Endodermal cell (in vitro differentiated cells): ENCODE results near the gene RPTOR. TPM values are rescaled to one million over a fixed set of nuclear protein-coding genes. Genes with fewer than 3 reads are reported as not detected.

ENCODE experiments used
- DNase-seq: peaks from one replicate; pipeline ENCODE4 v3.0.0-alpha.2; 2017
- H3K27ac ChIP-seq: 2 replicates; pipeline ENCODE4 v1.5.1; 2013; ENCODE audit warnings: mild to moderate bottlenecking, low read depth, low read length, moderate library complexity
- H3K27me3 ChIP-seq: 2 replicates; pipeline ENCODE4 v1.6.1; 2013; ENCODE audit warnings: mild to moderate bottlenecking, low read length, moderate library complexity; ENCODE audit not compliant: insufficient read depth, control insufficient read depth, poor library complexity, severe bottlenecking
- H3K36me3 ChIP-seq: 2 replicates; pipeline ENCODE4 v1.7.0; 2013; ENCODE audit warnings: mild to moderate bottlenecking, low read length, moderate library complexity; ENCODE audit not compliant: control insufficient read depth, insufficient read depth
- H3K4me1 ChIP-seq: one replicate; pipeline ENCODE4 v1.7.0; 2013; ENCODE audit warnings: low read length; ENCODE audit not compliant: control insufficient read depth, insufficient read depth
- H3K4me3 ChIP-seq: 2 replicates; pipeline ENCODE4 v1.5.1; 2013; ENCODE audit warnings: mild to moderate bottlenecking, low read length, moderate library complexity
- H3K9ac ChIP-seq: 2 replicates; pipeline ENCODE4 v1.6.1; 2013; ENCODE audit warnings: mild to moderate bottlenecking, low read length, moderate library complexity; ENCODE audit not compliant: poor library complexity, severe bottlenecking; ENCODE audit errors: extremely low read depth
- H3K9me3 ChIP-seq: 2 replicates; pipeline ENCODE4 v1.6.1; 2013; ENCODE audit warnings: mild to moderate bottlenecking, low read length, moderate library complexity; ENCODE audit not compliant: control insufficient read depth
- H3K27ac Mint-ChIP-seq: 2 replicates; pipeline ENCODE4 v1.8.0; 2020; ENCODE audit warnings: mixed read lengths
- H3K27me3 Mint-ChIP-seq: 2 replicates; pipeline ENCODE4 v1.8.0; 2021; ENCODE audit warnings: mild to moderate bottlenecking, mixed read lengths; ENCODE audit not compliant: insufficient read depth
- H3K36me3 Mint-ChIP-seq: 2 replicates; pipeline ENCODE4 v1.8.0; 2020; ENCODE audit warnings: low read depth, mixed read lengths
- H3K4me1 Mint-ChIP-seq: 2 replicates; pipeline ENCODE4 v1.8.0; 2020; ENCODE audit warnings: mixed read lengths
- H3K4me3 Mint-ChIP-seq: 2 replicates; pipeline ENCODE4 v1.8.0; 2020; ENCODE audit warnings: mild to moderate bottlenecking, moderate library complexity, mixed read lengths
- H3K9me3 Mint-ChIP-seq: 2 replicates; pipeline ENCODE4 v1.8.0; 2020; ENCODE audit warnings: mild to moderate bottlenecking, mixed read lengths
- WGBS, 2 experiments: methylation state at CpG; one replicate each; pipeline versions ENCODE4 v1.1.5 to v1.1.7; 2013; ENCODE audit warnings: missing lambda C conversion rate in 2 of 2, mixed read lengths in 1 of 2; ENCODE audit not compliant: insufficient coverage in 1 of 2, insufficient read length in 1 of 2; 5-methylcytosine and 5-hydroxymethylcytosine counted together
- total RNA-seq, 2 donors: library from RNA; stranded (reverse); fragmentation: NEBNext Ultra II Directional in 1 of 2; extraction: Animal tissue kit (Norgen Biotek cat#: 25700) in 1 of 2; gene quantifications; 2 replicates in 1 of 2; 3 replicates in 1 of 2; pipeline ENCODE4 v1.2.1, GENCODE V29; 2021
- TF ChIP-seq, protein P1 (sequence below): fragments of 200-600 bp; sonication (generic); conservative IDR thresholded peaks from 2 replicates; pipeline ENCODE4 v1.5.0; 2021; ENCODE audit warnings: antibody characterized with exemption, mild to moderate bottlenecking

RPTOR gene
- total RNA-seq, 2 donors from 2014 or later, result 45.1 to 53.4 TPM

- WGBS, 2 experiments, result 92 to 93% methylated on average over 10 to 15 of the region's 15 CpGs
- H3K4me1 ChIP-seq, result no peaks in the 10 kb centered on the region
Observed at GRCh38 chr17:80912476-80912875, 367.8 kb downstream of the RPTOR start.

GRCh38 chr17:80913928-80914821 lies 369.5 kb downstream of the RPTOR start:
- Histone ChIP-seq H3K4me3 (no peak overlapping the region), H3K27ac (no peak overlapping the region), H3K4me1 (no peaks in the 10 kb centered on the region), H3K9me3 (peaks cover 41% of the 10 kb centered on the region), H3K9ac (no peak overlapping the region), H3K27me3 (no peaks in the 10 kb centered on the region), H3K36me3 (peaks cover 45% of the 10 kb centered on the region)
- H3K27ac Mint-ChIP-seq, result no peak overlapping the region
- TF ChIP-seq, protein P1, sequence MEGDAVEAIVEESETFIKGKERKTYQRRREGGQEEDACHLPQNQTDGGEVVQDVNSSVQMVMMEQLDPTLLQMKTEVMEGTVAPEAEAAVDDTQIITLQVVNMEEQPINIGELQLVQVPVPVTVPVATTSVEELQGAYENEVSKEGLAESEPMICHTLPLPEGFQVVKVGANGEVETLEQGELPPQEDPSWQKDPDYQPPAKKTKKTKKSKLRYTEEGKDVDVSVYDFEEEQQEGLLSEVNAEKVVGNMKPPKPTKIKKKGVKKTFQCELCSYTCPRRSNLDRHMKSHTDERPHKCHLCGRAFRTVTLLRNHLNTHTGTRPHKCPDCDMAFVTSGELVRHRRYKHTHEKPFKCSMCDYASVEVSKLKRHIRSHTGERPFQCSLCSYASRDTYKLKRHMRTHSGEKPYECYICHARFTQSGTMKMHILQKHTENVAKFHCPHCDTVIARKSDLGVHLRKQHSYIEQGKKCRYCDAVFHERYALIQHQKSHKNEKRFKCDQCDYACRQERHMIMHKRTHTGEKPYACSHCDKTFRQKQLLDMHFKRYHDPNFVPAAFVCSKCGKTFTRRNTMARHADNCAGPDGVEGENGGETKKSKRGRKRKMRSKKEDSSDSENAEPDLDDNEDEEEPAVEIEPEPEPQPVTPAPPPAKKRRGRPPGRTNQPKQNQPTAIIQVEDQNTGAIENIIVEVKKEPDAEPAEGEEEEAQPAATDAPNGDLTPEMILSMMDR, result no peak
- WGBS, 2 experiments, result 84 to 86% methylated on average over 13 to 21 of the region's 21 CpGs
- no peaks in the 10 kb centered on the region for H3K4me1 Mint-ChIP-seq
- peaks cover 28% of the 10 kb centered on the region for H3K9me3 Mint-ChIP-seq
- no peaks in the 10 kb centered on the region for H3K27me3 Mint-ChIP-seq
- H3K4me3 Mint-ChIP-seq, result no peak overlapping the region
- H3K36me3 Mint-ChIP-seq, result peaks cover 72% of the 10 kb centered on the region
- no peak for DNase-seq

More at GRCh38 chr17:80912476-80912875, 367.8 kb downstream of the RPTOR start:
- H3K4me3 Mint-ChIP-seq, result no peak overlapping the region
- peaks cover 28% of the 10 kb centered on the region for H3K9me3 Mint-ChIP-seq
- Histone ChIP-seq H3K4me3 (no peak overlapping the region), H3K27ac (no peak overlapping the region), H3K27me3 (no peaks in the 10 kb centered on the region), H3K36me3 (peaks cover 55% of the 10 kb centered on the region), H3K9me3 (peaks cover 41% of the 10 kb centered on the region), H3K9ac (no peak overlapping the region)
- DNase-seq, result no peak
- TF ChIP-seq, protein P1, result no peak
- peaks cover 75% of the 10 kb centered on the region for H3K36me3 Mint-ChIP-seq
- no peaks in the 10 kb centered on the region for H3K4me1 Mint-ChIP-seq
- no peaks in the 10 kb centered on the region for H3K27me3 Mint-ChIP-seq
- no peak overlapping the region for H3K27ac Mint-ChIP-seq

GRCh38 chr17:80916246-80916645 lies 371.6 kb downstream of the RPTOR start:
- peaks cover 57% of the 10 kb centered on the region for H3K36me3 Mint-ChIP-seq
- no peak overlapping the region for H3K27ac ChIP-seq
- H3K4me3 Mint-ChIP-seq, result no peak overlapping the region
- no peak overlapping the region for H3K27ac Mint-ChIP-seq
- H3K4me3 ChIP-seq, result no peak overlapping the region
- H3K9me3 ChIP-seq, result peaks cover 41% of the 10 kb centered on the region
- no peaks in the 10 kb centered on the region for H3K27me3 Mint-ChIP-seq
- H3K27me3 ChIP-seq, result no peaks in the 10 kb centered on the region
- WGBS, 2 experiments, result 95 to 96% methylated on average over 8 of the region's 8 CpGs
- no peaks in the 10 kb centered on the region for H3K4me1 ChIP-seq
- peaks cover 39% of the 10 kb centered on the region for H3K36me3 ChIP-seq
- H3K9me3 Mint-ChIP-seq, result peaks cover 28% of the 10 kb centered on the region
- TF ChIP-seq, protein P1, result no peak
- no peaks in the 10 kb centered on the region for H3K4me1 Mint-ChIP-seq
- no peak for DNase-seq
- no peak overlapping the region for H3K9ac ChIP-seq
